ENCODE measurements around the gene HDGFL3.

- TF ChIP-seq ZNF777 (tag by site-specific recombination; IDR thresholded peaks at IDR 0.05; ENCODE audit: borderline replicate concordance) (no peak), ZBTB44 (tag by site-specific recombination; IDR thresholded peaks at IDR 0.05) (no peak), CTCF (tag by site-specific recombination; IDR thresholded peaks at IDR 0.05) (no peak), ZNF324 (tag by site-specific recombination; IDR thresholded peaks at IDR 0.05) (no peak), YY1 (tag by site-specific recombination; IDR thresholded peaks at IDR 0.05) (no peak), ZNF449 (tag by site-specific recombination; IDR thresholded peaks at IDR 0.05) (no peak), REST (tag by site-specific recombination; IDR thresholded peaks at IDR 0.05) (no peak), ZNF747 (tag by site-specific recombination; IDR thresholded peaks at IDR 0.05) (no peak), RBAK (tag by site-specific recombination; IDR thresholded peaks at IDR 0.05) (no peak)
Measured at GRCh38 chr15:83113881-83114674, 93.5 kb downstream of the HDGFL3 start.
